Measurements from ENCODE around the gene CDK8.

The CDK8 gene

DNA sequence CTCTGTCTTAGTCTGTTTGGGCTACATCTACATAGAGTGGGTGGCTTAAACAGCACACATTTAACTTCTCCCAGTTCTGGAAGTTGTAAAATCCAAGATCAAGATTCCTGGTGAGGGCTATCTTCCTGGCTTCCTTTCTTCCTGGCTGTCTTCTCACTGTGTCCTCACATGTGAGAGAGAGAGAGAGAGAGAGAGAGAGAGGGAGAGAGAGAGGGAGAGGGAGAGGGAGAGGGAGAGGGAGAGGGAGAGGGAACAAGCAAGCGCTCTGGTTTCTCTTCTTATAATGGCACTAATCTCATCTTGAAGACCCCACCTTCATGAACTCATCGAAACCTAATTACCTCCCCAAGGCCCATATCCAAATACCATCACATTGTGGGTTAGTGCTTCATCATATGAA lies 69.2 kb downstream of the CDK8 start:
- no peak for DNase-seq

GRCh38 chr13:26323764-26324163 lies 69.8 kb downstream of the CDK8 start:
- DNase-seq: no peak

- no peak for DNase-seq
These were observed 70.4 kb downstream of the CDK8 start for GRCh38 chr13:26324294-26324693.

DNA sequence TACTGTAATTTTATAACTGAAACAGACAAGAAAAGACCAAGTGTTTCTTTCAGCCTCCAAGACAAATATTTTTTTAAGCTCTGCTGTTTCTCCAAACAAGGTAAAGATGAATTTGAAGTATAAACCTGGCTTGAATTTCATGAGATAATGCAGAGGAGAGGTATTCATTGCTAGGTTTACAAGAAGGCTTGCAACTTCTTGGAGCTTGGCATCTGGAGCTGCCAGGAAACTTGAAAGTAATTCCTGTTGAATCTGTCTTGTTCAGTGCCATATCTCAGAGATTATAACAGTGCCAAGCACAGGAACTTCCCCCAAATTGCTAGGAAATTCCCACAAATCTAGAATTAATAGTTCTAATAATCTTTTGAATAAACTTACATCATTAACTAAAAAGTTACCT lies 70.9 kb downstream of the CDK8 start:
- DNase-seq: no peak

DNA sequence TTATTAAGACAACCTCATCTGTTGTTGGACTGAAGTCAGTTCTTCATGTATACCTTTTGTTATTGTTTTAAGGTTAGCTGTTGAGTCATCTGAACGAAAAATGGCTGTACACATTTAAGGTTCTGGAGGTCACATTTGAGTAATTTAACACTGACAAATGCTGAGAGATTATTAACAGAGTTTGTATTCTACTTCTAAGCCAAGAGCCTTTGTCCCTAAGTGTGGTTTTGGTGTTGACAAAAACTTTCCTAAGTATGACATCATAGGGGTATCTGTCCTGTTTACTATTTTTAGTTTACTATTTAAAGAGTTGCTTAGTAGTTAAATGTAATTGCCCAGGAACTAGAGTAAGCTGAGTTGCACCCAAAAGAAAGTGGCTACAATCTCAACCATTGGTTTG lies 71.9 kb downstream of the CDK8 start:
- no peak for DNase-seq

DNA sequence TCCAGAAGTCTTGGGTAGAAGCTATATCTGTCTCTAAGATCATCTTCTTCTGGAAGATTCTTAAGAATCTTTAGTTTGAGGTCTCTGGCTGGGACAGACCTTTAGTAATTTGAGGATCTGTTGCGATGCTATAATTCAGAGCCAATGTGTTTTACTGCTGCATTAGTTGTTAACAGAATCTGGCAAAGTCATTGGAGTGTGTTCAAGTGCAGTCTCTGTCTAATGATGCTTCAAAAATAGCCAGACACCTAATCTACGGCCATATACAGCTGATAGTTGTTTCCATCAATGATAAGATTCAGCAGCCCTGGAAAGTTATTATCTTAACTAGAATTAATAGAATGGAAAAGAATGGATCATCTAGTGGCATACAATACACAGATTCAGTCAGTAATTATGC lies 72.6 kb downstream of the CDK8 start:
- DNase-seq: no peak

GRCh38 chr13:26327940-26328725 lies 74.2 kb downstream of the CDK8 start:
- DNase-seq: no peak

DNA sequence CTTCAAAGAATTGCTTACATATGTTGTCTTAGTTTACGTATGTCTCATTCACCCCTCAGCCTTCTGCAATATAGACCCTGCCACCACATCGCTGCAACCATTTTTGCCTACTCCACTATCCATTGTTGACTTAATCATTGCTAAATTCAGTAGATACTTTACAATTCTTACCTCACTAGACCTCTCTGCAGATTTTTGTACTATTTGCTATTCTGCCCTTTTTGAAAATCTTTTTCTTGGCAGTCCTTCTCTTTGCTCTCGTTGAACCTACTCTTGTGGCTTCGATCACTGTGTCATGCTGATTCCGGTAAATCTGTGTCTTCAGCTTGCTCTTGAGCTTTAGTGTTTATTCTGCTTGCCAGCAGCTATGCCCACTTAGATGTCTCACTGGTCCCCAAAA lies 81.2 kb downstream of the CDK8 start:
- DNase-seq: no peak

- no peak for DNase-seq
These were observed 86.9 kb downstream of the CDK8 start for GRCh38 chr13:26340807-26341206.

GRCh38 chr13:26342898-26343297 lies 89.0 kb downstream of the CDK8 start:
- no peak for DNase-seq

DNA sequence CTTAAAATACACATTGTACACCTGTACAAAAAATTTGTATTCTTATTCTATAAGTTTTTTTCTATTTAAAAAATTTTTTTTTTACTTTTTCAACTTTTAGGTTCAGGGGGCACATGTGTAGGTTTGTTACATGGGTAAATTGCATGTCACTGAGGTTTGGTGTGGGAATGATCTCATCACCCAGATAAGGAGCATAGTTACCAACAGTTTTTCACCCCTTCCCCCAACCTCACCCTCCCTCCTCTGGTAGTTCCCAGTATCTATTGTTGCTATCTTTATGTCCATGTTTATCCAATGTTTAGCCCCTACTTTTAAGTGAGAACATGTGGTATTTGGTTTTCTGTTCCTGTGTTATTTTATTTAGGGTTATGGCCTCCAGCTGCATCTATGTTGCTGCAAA lies 89.9 kb downstream of the CDK8 start:
- DNase-seq: peak; percentile 6

DNA sequence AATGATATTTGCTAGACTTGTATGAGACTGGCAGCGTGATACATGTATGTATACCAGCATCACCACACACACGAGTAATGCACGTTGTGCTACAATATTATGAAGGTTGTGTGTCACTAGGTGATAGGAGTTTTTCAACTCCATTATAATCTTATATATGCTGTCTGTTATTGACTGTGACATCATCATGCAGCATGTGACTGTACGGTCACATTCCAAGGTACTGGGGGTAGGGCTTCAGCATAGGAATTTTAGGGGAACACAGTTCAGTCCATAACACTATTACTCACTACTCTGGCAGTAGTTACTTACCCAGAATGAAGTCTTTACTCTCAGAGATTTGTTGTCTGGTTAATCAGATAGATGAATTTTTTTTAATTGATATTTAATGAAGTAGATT lies 91.1 kb downstream of the CDK8 start:
- DNase-seq: no peak

DNA sequence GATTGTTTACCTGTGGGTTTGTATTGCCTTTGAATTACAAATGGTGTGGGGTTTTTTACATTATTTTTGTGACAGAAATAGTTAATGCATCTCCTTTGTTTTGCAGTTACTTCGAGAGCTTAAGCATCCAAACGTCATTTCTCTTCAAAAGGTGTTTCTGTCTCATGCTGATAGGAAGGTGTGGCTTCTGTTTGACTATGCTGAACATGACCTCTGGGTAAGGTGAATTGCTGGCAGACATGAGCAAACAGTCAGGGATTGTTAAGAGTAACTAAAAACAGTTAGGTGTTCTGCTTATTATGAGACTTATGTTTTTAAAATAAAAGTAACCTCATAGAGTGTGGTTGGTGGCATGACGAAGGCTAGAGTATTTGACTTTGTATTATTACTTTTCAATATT lies 95.0 kb downstream of the CDK8 start:
- DNase-seq: no peak

DNA sequence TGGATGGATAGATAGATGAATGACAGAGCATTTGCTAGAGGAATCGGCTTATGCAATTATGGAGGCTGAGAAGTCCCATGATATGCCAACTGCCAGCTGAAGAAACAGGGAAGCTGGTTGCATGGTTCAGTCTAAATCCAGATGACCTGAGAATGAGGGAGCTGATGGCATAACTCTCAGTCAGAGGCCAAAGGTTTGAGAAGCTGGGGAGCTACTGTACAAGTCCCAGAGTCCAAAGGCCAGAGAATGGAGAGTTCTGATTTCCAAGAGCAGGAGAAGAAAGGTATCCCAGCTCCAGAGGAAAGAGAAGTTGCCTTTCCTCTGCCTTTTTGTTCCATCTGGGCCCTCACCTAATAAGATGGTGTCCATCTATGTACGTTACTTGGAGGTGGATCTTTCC lies 108.3 kb downstream of the CDK8 start:
- no peak for DNase-seq

DNA sequence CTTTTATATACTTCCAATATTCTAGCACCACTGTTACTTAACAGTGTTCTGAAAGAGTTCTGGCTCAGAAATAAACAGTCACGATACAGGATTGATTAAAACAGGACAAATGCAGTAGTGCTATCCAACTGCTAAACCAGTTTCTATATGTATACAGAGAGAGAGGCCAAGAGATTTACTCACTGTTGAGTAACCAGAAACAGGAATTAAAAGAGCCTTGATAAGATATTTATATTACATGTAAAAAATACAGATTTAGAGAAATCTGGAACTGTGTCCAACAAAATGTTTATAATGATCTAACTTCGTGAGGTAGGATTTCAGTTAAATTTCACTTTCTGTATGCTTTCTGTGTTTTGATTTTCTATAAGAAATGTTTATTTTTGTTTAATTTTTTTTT lies 116.6 kb downstream of the CDK8 start:
- no peak for DNase-seq

- DNase-seq: no peak
These were observed 118.8 kb downstream of the CDK8 start for GRCh38 chr13:26372747-26373146.

- peak; percentile 2 for DNase-seq
These were observed 122.5 kb downstream of the CDK8 start for GRCh38 chr13:26376430-26376829.

- DNase-seq: peak; percentile 41
These were observed 123.1 kb downstream of the CDK8 start for GRCh38 chr13:26377038-26377437.

GRCh38 chr13:26378116-26378515 lies 124.2 kb downstream of the CDK8 start:
- DNase-seq: no peak

DNA sequence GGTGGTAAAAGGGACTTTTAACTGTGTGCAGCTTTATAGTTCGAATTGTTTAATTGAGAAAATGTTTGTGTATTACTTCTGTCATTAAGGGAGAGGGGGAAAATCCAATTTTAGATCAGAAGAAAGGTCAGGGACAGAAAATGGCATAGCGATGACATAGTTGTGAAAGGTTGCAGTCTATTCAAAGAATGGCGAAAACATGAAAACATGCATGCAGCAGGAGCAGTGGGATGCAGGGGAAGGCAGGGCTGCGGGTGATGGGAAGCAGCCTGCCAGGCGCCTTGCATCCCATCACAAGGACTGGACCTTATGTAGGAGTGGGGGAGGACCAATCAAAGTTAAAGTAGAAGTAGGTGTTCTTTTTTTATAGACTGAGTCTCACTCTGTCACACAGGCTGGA lies 125.9 kb downstream of the CDK8 start:
- DNase-seq: no peak

- DNase-seq: no peak
These were observed 127.0 kb downstream of the CDK8 start for GRCh38 chr13:26380930-26381329.

- peak; percentile 29 for DNase-seq
These were observed 128.4 kb downstream of the CDK8 start for GRCh38 chr13:26382366-26382765.

DNA sequence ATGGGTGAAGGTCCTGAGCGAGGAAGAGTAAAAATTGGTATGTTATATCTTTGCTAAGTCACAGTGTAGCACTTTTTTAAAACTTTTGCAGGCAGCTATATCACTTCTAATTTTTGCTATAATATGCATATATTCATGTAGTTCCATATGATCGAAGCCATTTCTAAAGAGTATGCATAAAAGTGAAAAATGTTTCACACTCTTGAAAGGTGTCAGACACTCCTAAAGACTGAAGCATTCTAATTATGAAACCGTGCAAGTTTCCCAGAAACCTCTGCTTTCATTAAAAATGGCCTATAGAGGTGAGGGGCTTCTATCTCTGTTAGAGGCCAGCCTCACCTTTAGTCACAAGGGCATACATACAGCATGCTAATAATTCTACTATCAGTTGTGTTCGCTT lies 128.9 kb downstream of the CDK8 start:
- no peak for DNase-seq

- no peak for DNase-seq
These were observed 130.7 kb downstream of the CDK8 start for GRCh38 chr13:26384587-26384986.

- DNase-seq: no peak
These were observed 132.1 kb downstream of the CDK8 start for GRCh38 chr13:26386026-26386425.
